OCI-M2 (cell line): ENCODE measurements around the gene ELMOD3.
"Not testable (repeated sequence)": the region's sequence is repeated elsewhere in the genome, so short reads cannot be mapped to it uniquely, and the experiment has no call there.

Source experiments
- DNase-seq: peaks from one replicate; lab custom pipeline; 2025; ENCODE audit not compliant: unreplicated experiment; lab: John Stamatoyannopoulos, UW

The ELMOD3 gene

DNA sequence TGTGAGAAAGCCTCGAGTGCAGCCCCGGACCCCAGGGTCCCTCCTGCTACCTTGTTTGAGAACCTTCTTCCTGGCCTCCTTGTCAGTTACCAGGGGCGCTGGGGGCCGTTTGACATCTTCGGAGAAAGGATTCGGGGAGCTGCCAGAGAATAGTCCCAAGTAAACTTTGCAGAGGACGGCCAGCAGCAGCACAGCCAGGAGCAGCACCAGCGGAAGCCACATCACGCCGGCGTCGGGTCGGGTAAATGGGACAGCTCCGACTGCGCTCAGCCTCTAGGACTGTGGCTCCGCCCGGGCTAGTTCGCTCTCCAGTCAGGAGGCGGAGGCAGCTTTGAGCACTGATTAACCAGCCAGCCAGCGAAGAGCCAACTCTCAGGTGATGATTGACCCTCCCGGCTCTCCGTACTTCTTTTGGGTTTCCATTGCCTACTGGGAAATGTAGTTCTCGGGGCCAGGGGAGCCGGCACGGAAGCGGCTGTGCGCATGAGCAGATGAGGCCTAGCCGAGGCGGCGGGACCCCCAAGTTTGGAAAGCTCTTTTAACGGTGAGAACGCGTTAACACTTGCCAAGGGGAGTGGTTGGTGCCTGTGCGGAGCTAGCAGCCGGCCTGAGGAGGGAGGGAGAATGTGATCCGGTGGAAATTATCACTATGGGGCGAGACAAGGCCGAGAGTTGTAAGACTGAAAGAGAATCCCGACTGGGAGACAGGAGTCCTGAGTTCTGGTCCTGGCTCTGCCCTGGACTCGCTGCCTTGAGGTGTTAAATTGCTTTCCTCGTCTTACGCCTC lies at the start of gene ELMOD3, which contains the start of gene RETSAT:
ELMOD3 (plus strand) TSS at position 484 of the 787 bp plus-strand sequence. CDS start 2,430 bp downstream, outside the sequence.
RETSAT (minus strand) TSS at position 243 of the 787 bp plus-strand sequence; CDS start at position 222, 21 bp downstream.
- DNase-seq: peak; percentile 70

DNA sequence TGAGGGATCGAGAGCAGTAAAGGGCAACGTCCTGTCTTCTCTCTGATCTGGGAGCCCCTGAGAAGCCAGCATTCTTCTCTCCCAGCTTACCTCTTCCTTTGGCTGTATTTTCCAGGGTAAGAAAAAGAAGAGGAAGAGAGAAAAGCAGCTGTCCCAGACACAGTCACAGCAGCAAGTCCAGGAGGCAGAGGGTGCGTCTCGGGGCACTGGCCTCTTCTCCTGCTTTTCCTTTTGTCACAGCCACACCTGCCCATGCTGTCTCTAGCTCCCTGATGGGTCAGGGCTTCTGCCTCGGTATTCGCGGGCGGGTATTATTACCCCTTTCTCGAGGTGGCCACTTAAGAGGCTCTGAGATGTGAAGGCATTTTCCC lies 47.1 kb upstream of the ELMOD3 start:
- no peak for DNase-seq

DNA sequence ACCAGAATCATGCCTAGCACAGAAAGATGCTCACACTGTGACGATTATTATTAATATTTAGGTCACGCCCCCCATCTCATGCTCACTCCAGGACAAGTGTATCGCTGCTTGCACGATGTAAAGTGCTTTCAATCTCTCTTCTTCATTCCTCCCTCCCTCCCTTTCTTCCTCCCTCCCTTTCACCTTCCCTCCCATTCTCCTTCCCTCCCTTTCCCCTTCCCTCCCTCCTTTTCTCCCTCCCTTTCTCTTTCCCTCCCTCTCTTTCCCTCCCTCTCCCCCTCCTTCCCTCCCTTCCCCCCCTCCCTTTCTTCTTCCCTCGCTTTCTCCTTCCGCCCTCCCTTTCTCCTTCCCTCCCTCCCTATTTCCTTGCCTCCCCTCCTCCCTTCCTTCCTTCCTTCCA lies 46.4 kb upstream of the ELMOD3 start:
- DNase-seq: no peak

DNA sequence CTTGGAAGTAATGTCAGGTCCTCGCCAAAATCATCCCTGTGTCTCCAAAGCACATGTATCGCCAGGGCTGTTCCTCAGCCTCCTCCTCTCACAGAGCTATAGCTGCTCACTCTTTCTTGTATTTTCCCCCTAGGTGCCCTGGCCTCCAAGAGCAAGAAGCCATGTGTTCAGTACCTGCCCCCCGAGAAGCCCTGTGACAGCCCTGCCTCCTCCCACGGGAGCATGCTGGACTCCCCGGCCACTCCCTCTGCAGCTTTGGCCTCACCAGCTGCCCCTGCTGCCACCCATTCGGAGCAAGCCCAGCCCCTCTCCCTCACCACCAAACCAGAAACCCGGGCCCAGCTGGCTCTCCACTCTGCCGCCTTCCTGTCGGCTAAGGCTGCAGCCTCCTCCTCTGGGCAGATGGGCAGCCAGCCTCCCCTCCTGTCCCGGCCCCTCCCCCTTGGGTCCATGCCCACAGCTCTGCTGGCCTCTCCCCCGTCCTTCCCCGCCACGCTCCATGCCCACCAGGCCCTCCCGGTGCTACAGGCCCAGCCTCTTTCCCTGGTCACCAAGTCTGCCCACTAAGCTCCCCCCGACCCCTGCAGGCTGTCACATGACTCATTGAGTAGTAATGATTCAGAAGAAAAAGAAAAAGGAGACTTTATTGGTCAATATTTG lies 45.5 kb upstream of the ELMOD3 start:
- no peak for DNase-seq

DNA sequence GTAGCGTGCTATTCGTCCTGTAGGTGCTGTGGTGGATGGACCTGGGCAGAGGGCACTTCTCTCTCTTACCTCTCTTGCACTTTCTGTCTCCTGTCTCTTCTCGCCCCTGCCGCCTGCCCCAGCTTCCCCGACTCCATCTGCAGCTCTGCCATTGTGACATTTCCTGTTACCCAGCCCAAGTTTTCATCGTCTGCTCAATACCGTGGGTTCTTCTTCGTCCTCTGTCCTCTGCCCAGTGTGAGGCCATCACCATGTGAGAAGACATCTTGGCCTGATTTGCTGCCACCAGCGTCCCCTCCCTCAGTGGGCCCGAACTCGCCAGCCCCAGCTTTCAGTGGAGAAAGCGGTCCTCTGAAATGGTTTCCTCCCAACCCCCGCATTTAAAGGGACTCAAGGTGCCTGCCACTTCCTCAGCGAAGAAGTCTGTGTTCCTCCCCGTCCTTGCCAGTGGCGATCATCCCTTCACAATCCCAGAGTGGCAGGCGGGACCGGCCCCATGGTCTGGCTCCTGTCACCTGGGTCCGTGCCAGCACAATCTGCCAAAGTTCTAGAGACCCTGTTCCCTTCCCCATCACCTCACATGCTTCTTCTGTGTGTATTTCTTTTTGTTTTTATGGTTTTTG lies 44.8 kb upstream of the ELMOD3 start:
- no peak for DNase-seq

DNA sequence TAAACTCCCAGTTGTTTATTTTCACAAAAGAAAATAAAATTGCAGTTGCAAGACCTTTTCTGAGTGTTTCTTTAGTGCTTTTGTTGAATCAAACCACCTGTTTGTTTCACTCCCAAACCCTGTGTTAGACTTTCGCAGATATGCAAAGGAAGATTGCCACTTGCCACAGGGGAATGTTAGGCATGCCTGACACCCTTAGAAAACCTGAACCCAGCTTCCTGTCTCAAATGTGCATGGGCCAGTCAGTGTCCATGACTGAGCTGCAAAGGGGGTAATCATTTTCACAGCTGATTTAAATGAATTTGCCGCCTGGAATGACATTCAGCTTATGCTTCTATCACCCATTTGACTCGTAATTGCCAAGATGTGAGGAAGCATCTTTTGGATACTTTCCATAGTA lies 44.2 kb upstream of the ELMOD3 start:
- DNase-seq: no peak

DNA sequence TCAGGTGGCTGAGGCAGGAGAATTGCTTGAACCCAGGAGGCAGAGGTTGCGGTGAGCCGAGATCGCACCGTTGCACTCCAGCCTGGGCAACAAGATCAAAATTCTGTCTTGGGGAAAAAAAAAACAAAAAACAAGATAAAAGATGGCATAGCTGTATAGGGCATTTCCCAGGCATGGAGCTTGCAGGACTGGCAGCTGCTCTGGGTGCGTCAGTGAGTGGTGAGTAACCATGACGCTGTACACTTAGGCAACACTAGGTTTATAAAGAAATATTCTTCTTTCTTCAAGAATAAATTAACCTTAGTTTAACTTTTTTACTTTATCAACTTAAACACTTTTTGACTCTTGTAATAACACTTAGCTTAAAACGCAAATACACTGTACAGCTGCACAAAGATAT lies 42.2 kb upstream of the ELMOD3 start:
- DNase-seq: no peak

DNA sequence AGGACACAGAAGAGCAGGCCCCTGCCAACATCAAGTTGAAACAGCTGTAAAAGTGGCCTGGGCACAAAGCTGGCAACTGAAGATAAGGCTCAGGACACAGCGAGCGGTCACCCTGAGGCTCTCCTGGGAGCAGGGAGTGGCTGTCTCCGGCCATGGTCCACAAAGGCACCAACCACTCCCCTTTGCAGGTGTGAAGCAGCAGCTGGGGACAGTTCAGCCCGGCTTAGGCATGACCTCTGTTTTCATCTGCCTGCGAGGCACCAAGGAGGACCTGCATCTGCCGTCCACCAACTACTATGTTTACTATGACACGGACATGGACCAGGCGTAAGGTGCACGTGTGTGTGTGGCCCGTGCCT lies 39.7 kb upstream of the ELMOD3 start:
- DNase-seq: no peak

DNA sequence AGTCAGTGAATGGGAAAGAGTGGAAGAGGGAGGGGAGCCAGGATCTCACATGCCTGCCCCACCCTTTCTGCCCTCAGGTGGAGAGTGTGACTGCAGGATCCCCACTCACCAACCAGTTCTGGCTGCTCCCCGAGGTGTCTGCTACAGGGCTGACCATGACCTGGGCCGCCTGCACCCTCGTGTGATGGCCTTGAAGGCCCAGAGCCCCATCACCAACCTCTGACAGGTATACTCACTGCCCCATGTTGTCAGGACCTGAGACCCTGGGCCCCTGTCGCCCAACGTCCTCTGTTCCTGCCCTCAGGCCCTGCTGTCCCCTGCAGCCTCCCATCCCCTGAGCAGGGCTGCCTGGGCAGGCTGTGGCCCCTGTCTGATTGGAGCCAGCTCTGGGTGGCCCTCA lies 38.6 kb upstream of the ELMOD3 start:
- DNase-seq: not testable (repeated sequence)

DNA sequence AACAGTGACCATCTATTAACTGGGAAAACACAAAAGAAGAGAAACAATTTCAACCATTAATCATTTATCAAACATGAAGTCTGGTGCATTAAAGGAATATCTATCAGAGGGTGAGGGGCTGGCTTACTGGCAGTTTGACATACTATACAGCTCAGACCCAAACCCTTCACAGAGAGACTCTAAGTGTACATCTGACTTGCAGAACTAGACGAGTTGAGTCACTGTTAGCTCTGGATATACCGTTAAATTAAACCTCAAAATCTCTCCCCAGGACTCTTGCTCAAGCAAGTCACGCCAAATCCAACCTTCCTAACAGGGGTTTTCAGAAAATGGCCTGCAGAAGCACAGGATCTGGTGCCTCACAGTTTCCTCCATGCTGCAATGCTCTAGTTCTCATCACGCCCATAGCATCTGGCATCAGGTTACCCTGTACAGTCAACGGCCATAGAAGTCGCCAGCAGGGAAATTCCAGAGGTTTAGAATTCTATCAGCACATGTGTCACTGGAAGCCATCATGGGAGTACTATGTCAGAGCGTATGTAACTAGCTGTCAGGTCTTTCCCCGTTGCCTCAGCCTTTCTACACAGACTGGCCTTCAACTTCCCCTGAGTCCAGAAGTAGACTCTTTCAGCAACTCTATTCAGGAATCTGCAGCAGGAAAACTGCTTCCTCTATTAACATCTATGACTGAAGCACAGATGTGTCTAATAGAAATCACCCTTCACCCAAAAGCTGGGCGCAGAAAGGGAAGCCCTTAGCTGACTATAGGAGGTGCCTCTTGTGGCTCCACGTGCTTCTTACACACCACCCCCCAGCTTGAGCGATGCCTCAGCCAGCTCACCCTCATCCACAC lies 36.1 kb upstream of the ELMOD3 start:
- no peak for DNase-seq

DNA sequence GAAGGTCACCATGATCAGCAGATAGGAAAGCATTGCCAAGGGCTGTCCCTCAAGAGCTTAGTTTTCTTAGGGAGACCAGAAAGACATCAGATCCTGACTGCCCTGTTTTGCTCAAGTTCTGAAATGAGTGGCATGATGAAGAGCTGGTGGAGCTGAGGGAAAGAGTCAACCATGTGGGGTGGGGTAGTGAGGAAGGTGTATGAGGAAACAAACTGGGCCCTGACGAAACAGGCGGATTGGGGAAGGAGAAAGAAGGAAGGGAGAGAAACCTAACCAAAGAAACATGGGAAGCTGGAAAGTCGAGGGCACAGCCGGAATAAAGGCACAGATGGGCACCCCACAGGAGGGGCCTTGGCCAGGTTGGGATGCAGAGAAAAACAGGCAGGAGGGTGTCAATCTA lies 34.8 kb upstream of the ELMOD3 start:
- DNase-seq: no peak

DNA sequence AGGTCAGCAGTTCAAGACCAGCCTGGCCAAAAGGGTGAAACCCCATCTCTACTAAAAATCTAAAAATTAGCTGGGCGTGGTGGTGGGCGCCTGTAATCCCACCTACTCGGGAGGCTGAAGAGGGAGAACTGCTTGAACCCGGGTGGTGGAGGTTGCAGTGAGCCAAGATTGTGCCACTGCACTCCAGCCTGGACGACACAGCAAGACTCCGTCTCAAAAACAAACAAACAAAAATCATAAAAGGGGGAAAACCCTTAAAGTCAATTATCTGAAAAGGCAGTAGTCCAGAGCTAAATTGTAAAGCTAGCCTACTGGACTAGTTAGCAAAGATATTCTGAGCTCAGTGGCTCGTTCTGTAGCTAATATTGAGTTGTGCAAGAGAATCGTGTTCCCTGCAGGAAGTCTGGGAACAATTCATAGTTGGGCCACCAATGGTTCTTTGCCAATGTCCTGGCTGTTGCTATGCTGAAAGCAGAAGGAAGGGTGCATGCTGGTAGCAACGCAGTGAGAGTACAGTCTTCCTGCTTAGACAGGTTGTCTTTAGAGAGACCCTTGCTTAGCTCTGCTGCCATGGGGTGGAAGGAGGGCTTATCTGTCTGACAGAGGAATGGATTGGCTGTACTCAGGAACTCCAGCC lies 31.1 kb upstream of the ELMOD3 start:
- no peak for DNase-seq

DNA sequence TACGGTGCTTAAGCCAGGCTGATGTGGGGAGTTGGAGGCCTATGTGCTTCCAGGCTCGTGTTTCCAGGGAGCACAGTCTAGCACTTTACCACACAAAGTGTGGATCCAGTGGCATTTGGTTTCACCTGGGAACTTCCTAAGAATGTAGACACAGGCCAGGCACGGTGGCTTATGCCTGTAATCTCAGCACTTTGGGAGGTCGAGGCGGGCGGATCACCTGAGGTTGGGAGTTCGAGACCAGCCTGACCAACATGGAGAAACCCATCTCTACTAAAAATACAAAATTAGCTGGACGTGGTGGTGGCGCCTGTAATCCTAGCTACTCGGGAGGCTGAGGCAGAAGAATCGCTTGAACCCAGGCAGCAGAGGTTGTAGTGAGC lies 30.6 kb upstream of the ELMOD3 start:
- not testable (repeated sequence) for DNase-seq

DNA sequence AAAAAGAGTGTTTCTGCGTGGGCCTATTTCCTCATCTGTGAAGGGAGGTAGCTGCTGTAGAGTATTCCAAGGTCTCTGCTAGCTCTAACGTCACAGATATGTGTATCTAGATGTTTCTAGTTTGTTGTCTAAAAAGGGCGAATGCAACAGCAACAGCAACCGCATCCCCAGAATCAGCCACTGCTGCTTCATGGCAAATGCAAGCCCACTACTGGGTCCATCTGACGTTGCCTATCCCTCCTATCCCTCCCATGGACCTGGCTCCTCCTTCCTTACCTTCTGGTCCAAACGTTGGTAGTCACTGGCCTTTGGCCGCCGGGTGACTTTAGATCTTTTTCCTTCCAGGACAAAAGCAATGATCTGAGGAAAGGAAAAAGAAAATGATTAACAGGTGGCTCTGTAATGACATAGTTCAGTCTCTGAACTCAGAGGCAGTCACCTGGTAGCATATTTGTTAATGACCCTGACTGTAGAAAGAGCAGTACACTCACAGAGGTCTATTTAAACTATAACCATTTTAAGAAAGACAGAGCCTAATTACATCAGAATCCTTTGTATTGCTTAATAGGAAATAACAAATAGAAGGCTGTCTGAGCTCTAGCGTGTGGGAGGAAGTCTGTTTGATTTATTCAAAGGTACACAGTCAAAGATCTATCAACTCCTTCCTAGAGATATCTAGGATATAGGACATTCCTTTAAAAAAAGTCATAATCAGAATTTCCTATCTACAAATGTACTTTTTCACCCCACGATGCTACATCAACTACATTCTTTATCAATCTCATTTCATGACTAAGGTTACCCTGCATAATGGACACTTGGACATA lies 29.7 kb upstream of the ELMOD3 start:
- no peak for DNase-seq

DNA sequence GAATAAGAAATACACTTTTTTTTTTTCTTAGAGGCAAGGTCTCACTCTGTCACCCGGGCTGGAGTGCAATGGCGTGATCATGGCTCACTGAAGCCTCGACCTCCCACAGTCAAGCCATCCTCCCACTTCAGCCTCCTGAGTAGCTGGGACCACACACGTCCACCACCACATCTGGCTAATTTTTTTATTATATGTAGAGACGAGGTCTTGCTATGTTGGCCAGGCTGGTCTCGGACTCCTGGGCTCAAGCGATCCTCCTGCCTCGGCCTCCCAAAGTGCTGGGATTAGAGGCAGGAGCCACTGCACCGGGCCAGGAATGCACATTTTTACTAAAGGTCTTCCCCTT lies 29.1 kb upstream of the ELMOD3 start:
- DNase-seq: no peak

DNA sequence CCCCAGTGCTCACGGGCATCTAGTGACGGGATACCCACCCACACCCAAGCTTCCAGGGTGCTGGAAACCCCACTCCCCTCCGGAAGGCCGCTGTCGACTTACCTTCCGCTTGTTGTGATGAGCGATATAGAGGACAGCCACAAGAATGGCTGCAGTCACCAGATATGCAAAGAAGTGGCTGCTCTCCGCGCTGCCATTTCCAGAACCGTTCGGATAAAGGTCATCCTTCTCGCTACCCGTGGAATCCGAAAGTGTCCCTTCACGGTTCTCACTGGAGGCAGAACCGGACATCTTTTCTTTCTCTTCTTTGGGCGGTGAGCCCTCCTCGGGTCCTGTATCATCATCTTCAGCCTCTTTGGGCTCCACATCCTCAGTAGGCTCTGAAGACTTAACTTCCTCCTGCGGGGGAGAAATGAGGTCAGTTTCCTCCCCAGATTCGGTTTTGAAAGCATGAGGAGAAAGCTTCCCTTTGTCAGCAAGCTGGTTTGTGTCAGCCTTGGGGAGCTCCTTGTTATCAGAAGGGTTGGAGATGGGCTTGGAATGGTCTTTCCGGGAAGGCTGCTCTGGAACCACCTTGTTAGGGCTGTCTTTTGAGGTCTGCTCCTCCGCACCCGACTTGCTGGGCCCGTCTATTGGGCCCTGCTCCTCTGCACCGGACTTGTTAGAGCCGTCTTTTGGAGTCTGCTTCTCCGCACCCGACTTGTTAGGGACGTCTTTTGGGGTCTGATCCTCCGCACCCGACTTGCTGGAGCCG lies 28.0 kb upstream of the ELMOD3 start:
- no peak for DNase-seq

DNA sequence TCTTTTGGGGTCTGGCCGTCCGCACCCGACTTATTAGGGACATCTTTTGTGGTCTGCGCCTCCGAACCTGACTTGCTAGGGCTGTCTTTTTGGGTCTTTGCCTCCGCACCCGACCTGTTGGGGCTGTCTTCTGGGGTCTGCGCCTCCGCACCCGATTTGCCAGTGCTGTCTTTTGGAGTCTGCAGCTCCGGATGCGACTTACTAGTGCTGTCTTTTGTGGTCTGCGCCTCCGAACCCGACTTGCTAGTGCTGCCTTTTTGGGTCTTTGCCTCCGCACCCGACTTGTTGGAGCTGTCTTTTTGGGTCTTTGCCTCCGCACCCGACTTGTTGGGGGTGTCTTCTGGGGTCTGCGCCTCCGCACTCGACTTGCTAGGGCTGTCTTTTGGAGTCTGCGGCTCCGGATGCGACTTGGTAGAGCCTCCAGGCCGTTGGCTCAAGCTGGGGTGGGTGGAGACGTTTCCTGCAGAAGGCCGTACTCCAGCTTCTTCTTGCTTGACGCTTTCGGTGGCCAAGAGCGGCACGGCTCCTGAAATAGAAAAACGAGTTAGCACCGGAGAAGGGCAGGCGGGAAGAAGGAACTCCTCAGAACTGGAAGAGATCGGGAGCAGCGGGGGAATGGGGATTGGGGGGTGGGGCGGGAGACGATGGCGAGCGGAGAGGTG lies 27.3 kb upstream of the ELMOD3 start:
- DNase-seq: no peak

DNA sequence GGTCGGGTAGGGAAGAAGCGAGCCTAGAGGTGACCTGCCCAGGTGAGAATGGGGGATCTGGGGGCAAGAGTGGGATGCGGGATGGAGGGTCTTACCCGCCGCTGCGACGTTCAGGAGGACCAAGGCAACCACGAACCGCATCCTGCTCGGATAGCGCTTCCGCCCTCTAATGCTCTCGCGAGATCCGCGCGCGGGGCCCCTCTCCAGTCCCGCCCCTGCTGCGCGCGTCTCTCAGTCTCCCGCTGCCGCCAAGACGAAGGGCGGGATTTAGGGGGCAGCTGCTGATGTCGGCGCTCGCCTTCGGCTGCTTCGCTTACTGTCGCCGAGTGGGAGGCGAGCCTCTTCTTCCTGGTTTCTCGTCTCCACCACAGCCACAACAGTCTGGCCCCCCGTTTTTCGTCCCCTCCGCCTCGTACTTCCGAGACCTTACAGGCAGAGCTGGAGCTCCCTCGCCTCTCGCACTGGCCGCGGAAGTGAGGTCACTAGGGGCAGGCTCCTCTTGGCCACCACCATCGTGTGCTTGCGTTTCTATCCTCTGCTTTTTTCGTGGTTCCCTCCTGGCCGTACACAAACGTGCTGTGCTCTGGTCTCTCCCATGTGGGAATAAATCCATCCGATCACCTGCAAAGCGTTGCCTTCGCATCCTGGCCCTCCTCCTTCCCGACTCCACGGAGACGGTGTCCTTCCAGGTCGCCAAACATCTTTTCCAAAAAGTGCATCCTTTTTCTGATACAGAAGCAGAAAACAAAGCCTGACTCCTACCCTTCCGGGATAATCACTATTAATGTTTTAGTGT lies 26.5 kb upstream of the ELMOD3 start, which contains the start of gene TGOLN2:
TGOLN2 (minus strand) TSS at position 168 of the 796 bp plus-strand sequence; CDS start at position 141, 27 bp downstream.
- peak; percentile 69 for DNase-seq
